MCF 10A (cell line): ENCODE data around the gene UBE2N. TPM values are rescaled to one million over a fixed set of nuclear protein-coding genes. Genes with fewer than 3 reads are reported as not detected.

ENCODE experiments used
- BruUV-seq: library from RNA; stranded (reverse); fragments of 400-500 nt; replicated peaks from 2 replicates; lab custom pipeline; 2021; lab: Mats Ljungman, UMichigan
- CTCF ChIA-PET: fragments of 300-600 bp; sonication (Branson Sonifier 250); formaldehyde crosslinking; extraction: SDS; loops from one replicate; lab custom pipeline; 2021; ENCODE audit warnings: antibody characterized with exemption, inconsistent platforms; lab: Yijun Ruan, JAX
- POLR2A ChIA-PET: fragments of 300-600, 350-650 bp; sonication (Branson Sonifier 250); formaldehyde crosslinking; extraction: SDS; loops from one replicate; lab custom pipeline; 2020; ENCODE audit warnings: antibody characterized with exemption, inconsistent platforms; lab: Yijun Ruan, JAX
- DNase-seq: peaks from one replicate; pipeline ENCODE4 v3.0.0-alpha.2; 2018; ENCODE audit not compliant: unreplicated experiment
- H3K27ac Mint-ChIP-seq: one replicate; pipeline ENCODE4 v1.8.0; 2022; ENCODE audit warnings: mild to moderate bottlenecking, low read depth, mixed read lengths; ENCODE audit not compliant: unreplicated experiment
- H3K27me3 Mint-ChIP-seq: one replicate; pipeline ENCODE4 v1.8.0; 2022; ENCODE audit warnings: mixed read lengths; ENCODE audit not compliant: insufficient read depth, unreplicated experiment
- H3K36me3 Mint-ChIP-seq: one replicate; pipeline ENCODE4 v1.8.0; 2022; ENCODE audit warnings: mild to moderate bottlenecking, moderate library complexity, mixed read lengths; ENCODE audit not compliant: insufficient read depth, unreplicated experiment
- H3K4me1 Mint-ChIP-seq: one replicate; pipeline ENCODE4 v1.8.0; 2022; ENCODE audit warnings: mixed read lengths; ENCODE audit not compliant: insufficient read depth, unreplicated experiment
- H3K4me3 Mint-ChIP-seq: one replicate; pipeline ENCODE4 v1.8.0; 2022; ENCODE audit warnings: mild to moderate bottlenecking, moderate library complexity, mixed read lengths; ENCODE audit not compliant: unreplicated experiment
- H3K9me3 Mint-ChIP-seq: one replicate; pipeline ENCODE4 v1.8.0; 2022; ENCODE audit warnings: mixed read lengths; ENCODE audit not compliant: unreplicated experiment
- intact Hi-C: fragments of 100-400 bp; cut with micrococcal nuclease; formaldehyde crosslinking; loops from 2 replicates; pipeline ENCODE4 v1.14.1; 2022
- total RNA-seq: library from RNA; stranded (reverse); gene quantifications from 2 replicates; pipeline ENCODE4 v1.2.3, GENCODE V29; 2022
- TF ChIP-seq, protein P1 (sequence below): fragments of 200-600 bp; IDR thresholded peaks from one replicate; pipeline ENCODE4 v1.8.0; 2022; ENCODE audit warnings: antibody characterized with exemption, mild to moderate bottlenecking; ENCODE audit not compliant: unreplicated experiment

UBE2N gene
- total RNA-seq, 1 experiment from 2014 or later: 144 TPM

DNA sequence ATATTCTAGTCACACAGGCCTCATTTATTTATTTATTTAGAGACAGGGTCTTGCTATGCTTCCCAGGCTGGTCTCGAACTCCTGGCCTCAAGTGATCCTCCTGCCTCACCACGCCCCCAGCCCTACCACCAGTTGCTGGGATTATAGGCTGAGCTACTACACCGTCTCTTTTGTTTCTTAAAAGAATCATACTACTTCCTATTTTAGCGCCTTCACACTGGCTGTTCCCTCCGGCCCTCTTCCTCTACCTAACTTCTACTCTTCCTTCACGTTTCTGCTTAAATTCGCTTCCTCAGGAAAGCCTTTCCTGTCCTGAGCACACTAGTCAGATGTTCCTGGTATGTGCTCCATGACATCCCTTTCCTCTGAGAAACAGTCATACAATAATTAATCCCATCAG, 19.2 kb upstream of the UBE2N start:
- Mint-ChIP-seq H3K36me3 (no peaks in the 10 kb centered on the region), H3K9me3 (no peaks in the 10 kb centered on the region), H3K27me3 (no peaks in the 10 kb centered on the region), H3K4me1 (no peaks in the 10 kb centered on the region), H3K4me3 (no peak overlapping the region), H3K27ac (no peak overlapping the region)
- TF ChIP-seq, protein P1, sequence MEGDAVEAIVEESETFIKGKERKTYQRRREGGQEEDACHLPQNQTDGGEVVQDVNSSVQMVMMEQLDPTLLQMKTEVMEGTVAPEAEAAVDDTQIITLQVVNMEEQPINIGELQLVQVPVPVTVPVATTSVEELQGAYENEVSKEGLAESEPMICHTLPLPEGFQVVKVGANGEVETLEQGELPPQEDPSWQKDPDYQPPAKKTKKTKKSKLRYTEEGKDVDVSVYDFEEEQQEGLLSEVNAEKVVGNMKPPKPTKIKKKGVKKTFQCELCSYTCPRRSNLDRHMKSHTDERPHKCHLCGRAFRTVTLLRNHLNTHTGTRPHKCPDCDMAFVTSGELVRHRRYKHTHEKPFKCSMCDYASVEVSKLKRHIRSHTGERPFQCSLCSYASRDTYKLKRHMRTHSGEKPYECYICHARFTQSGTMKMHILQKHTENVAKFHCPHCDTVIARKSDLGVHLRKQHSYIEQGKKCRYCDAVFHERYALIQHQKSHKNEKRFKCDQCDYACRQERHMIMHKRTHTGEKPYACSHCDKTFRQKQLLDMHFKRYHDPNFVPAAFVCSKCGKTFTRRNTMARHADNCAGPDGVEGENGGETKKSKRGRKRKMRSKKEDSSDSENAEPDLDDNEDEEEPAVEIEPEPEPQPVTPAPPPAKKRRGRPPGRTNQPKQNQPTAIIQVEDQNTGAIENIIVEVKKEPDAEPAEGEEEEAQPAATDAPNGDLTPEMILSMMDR: no peak
- BruUV-seq: no TSS peak
- POLR2A ChIA-PET: interaction anchor here (0.6 to 0.9 kb wide), 3 partner anchors 15 to 1761 kb away, joined by 3 to 5 read pairs (median 3); no protein-coding TSS in a partner anchor
- intact Hi-C loops: no loop called here
- CTCF ChIA-PET: interaction anchor here (0.6 kb wide), 2 partner anchors 34 to 1237 kb away, joined by 3 to 4 read pairs; no protein-coding TSS in a partner anchor
- DNase-seq: no peak

GRCh38 chr12:93460003-93460402, 18.3 kb upstream of the UBE2N start:
- Mint-ChIP-seq H3K4me3 (no peak overlapping the region), H3K27me3 (no peaks in the 10 kb centered on the region), H3K4me1 (no peaks in the 10 kb centered on the region), H3K27ac (no peak overlapping the region), H3K9me3 (no peaks in the 10 kb centered on the region), H3K36me3 (no peaks in the 10 kb centered on the region)
- intact Hi-C loops: no loop called here
- POLR2A ChIA-PET: interaction anchor here (0.6 to 0.9 kb wide), 2 partner anchors 17 to 1762 kb away, joined by 3 to 5 read pairs; no protein-coding TSS in a partner anchor
- DNase-seq: no peak
- TF ChIP-seq, protein P1: no peak
- CTCF ChIA-PET: interaction anchor here (0.7 kb wide), 1 partner anchor 40 kb away, joined by 7 read pairs; no protein-coding TSS in a partner anchor
- BruUV-seq: no TSS peak

DNA sequence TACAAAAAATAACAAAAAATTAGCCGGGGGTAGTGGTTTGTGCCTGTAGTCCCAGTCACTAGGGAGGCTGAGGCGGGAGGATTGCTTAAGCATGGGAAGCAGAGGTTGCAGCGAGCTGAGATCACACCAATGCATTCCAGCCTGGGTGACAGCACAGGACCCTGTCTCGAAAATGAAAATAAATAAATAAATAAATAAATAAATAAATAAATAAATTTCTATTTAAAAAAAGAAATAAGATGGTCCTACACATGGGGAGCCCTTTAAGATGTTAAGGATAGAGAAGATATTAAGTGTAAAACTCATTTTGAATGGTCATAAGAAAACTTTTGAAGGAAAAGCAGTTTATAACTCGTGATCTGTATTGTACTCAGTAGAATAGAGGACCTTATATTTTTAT, 17.4 kb upstream of the UBE2N start:
- Mint-ChIP-seq H3K4me1 (no peaks in the 10 kb centered on the region), H3K36me3 (no peaks in the 10 kb centered on the region), H3K9me3 (no peaks in the 10 kb centered on the region), H3K4me3 (no peak overlapping the region), H3K27ac (no peak overlapping the region), H3K27me3 (no peaks in the 10 kb centered on the region)
- BruUV-seq: no TSS peak
- TF ChIP-seq, protein P1: no peak
- no peak for DNase-seq
- intact Hi-C loops: no loop called here
- ChIA-PET POLR2A (no interaction called here), CTCF (interaction anchor here (0.6 to 0.7 kb wide), 2 partner anchors 13 to 616 kb away, joined by 3 read pairs; no protein-coding TSS in a partner anchor)

DNA sequence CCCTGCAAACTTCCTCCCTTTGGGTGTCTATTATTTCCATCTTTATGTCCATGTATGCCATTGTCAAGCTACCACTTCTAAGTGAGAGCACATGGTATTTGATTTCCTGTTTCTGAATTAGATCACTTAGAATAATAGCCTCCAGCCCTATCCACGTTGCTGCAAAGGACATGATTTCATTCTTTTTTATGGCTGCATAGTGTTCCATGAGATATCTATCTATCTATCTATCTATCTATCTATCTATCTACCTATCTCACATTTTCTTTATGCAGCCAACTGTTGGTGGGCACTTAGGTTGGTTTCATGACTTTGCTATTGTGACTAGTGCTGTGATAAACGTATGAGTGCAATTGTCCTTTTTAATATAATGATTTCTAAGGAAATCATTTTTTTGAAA, 14.3 kb upstream of the UBE2N start:
- no peaks in the 10 kb centered on the region for H3K36me3 Mint-ChIP-seq
- DNase-seq: no peak
- no peaks in the 10 kb centered on the region for H3K27me3 Mint-ChIP-seq
- ChIA-PET POLR2A (no interaction called here), CTCF (no interaction called here)
- TF ChIP-seq, protein P1: no peak
- BruUV-seq: no TSS peak
- no peak overlapping the region for H3K27ac Mint-ChIP-seq
- no peaks in the 10 kb centered on the region for H3K9me3 Mint-ChIP-seq
- H3K4me1 Mint-ChIP-seq: no peaks in the 10 kb centered on the region
- intact Hi-C loops: no loop called here
- no peak overlapping the region for H3K4me3 Mint-ChIP-seq
